ENCODE measurements around the gene AK2.
"Not testable (repeated sequence)": the region's sequence is repeated elsewhere in the genome, so short reads cannot be mapped to it uniquely, and the experiment has no call there.

DNA sequence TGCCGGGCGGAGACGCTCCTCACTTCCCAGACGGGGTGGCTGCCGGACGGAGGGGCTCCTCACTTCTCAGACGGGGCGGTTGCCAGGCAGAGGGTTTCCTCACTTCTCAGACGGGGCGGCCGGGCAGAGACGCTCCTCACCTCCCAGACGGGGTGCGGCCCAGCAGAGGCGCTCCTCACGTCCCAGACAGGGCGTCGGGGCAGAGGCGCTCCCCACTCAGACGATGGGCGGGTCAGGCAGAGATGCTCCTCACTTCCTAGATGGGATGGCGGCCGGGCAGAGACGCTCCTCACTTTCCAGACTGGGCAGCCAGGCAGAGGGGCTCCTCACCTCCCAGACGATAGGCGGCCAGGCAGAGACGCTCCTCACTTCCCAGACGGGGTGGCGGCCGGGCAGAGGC is 61.6 kb downstream of the AK2 start:
- TF ChIP-seq POLR2AphosphoS5, EP300 (IDR thresholded peaks at IDR 0.05): not testable (repeated sequence)
- TF ChIP-seq, protein P1, sequence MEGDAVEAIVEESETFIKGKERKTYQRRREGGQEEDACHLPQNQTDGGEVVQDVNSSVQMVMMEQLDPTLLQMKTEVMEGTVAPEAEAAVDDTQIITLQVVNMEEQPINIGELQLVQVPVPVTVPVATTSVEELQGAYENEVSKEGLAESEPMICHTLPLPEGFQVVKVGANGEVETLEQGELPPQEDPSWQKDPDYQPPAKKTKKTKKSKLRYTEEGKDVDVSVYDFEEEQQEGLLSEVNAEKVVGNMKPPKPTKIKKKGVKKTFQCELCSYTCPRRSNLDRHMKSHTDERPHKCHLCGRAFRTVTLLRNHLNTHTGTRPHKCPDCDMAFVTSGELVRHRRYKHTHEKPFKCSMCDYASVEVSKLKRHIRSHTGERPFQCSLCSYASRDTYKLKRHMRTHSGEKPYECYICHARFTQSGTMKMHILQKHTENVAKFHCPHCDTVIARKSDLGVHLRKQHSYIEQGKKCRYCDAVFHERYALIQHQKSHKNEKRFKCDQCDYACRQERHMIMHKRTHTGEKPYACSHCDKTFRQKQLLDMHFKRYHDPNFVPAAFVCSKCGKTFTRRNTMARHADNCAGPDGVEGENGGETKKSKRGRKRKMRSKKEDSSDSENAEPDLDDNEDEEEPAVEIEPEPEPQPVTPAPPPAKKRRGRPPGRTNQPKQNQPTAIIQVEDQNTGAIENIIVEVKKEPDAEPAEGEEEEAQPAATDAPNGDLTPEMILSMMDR (IDR thresholded peaks at IDR 0.05) = not testable (repeated sequence)

Measured in upper lobe of left lung (tissue), 4 donors.